ENCODE measurements around the gene WDR1.

Gene WDR1

GRCh38 chr4:10050261-10050661, 66.3 kb downstream of the WDR1 start:
- DNase-seq (ENCODE audit: low read depth), result no peak
- no peak for TF ChIP-seq CTCF (IDR thresholded peaks at IDR 0.05; ENCODE audit: control insufficient read depth, insufficient read depth, low read depth, low read length, missing control alignments)
- no peak overlapping the region for H3K4me3 ChIP-seq (ENCODE audit: control insufficient read depth, low read depth, low read length)

GRCh38 chr4:10048941-10049697, 67.5 kb downstream of the WDR1 start:
- DNase-seq (ENCODE audit: low read depth), result no peak
- TF ChIP-seq CTCF (IDR thresholded peaks at IDR 0.05; ENCODE audit: control insufficient read depth, insufficient read depth, low read depth, low read length, missing control alignments), result no peak
- H3K4me3 ChIP-seq (ENCODE audit: control insufficient read depth, low read depth, low read length), result no peak overlapping the region

- no peak for DNase-seq (ENCODE audit: low read depth)
- no peak for TF ChIP-seq CTCF (IDR thresholded peaks at IDR 0.05; ENCODE audit: control insufficient read depth, insufficient read depth, low read depth, low read length, missing control alignments)
- H3K4me3 ChIP-seq (ENCODE audit: control insufficient read depth, low read depth, low read length), result no peak overlapping the region
Measured at GRCh38 chr4:10047967-10048366, 68.6 kb downstream of the WDR1 start.

GRCh38 chr4:10046471-10046870, 70.1 kb downstream of the WDR1 start:
- no peak for DNase-seq (ENCODE audit: low read depth)
- TF ChIP-seq CTCF (IDR thresholded peaks at IDR 0.05; ENCODE audit: control insufficient read depth, insufficient read depth, low read depth, low read length, missing control alignments), result no peak
- no peak overlapping the region for H3K4me3 ChIP-seq (ENCODE audit: control insufficient read depth, low read depth, low read length)

- no peak overlapping the region for H3K4me3 ChIP-seq (ENCODE audit: control insufficient read depth, low read depth, low read length)
- TF ChIP-seq CTCF (IDR thresholded peaks at IDR 0.05; ENCODE audit: control insufficient read depth, insufficient read depth, low read depth, low read length, missing control alignments), result no peak
- no peak for DNase-seq (ENCODE audit: low read depth)
Measured at GRCh38 chr4:10045481-10045880, 71.1 kb downstream of the WDR1 start.

- DNase-seq (ENCODE audit: low read depth), result no peak
- TF ChIP-seq CTCF (IDR thresholded peaks at IDR 0.05; ENCODE audit: control insufficient read depth, insufficient read depth, low read depth, low read length, missing control alignments), result no peak
- no peak overlapping the region for H3K4me3 ChIP-seq (ENCODE audit: control insufficient read depth, low read depth, low read length)
Measured at GRCh38 chr4:10041036-10041435, 75.6 kb downstream of the WDR1 start.

Measured in AG09309 (cell line).